ENCODE data around the gene MEAK7. TPM values are rescaled to one million over a fixed set of nuclear protein-coding genes. Genes with fewer than 3 reads are reported as not detected.

The MEAK7 gene
- total RNA-seq, 4 donors from 2014 or later = 9.2 to 15.9 (median 14.3) TPM

DNA sequence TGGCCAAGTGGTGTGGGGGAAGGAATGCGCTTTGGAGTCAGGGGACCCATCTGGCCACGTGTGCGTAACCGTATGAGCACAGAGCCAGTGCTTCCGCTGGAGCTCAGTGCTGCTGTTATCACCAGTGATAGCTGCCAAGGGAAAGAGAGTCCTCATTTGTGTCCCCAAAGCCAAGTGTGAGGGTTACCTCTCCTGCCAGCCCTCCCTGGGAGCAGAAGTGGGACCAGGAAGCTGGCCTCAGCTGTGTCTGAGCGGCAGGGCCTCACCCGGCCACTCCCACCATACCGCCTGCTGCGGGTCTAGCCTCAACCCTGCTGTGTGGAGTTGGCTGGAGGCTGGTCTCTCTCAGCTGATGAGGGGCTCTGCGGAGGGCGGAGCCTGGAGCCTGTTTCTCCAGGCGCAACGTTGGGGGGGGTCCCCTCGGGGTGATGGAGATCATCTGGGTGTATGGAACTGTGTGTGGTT, 44.5 kb downstream of the MEAK7 start:
- no peak overlapping the region for H3K4me3 ChIP-seq
- TF ChIP-seq EP300 (IDR thresholded peaks at IDR 0.05) = no peak
- TF ChIP-seq, protein P1, sequence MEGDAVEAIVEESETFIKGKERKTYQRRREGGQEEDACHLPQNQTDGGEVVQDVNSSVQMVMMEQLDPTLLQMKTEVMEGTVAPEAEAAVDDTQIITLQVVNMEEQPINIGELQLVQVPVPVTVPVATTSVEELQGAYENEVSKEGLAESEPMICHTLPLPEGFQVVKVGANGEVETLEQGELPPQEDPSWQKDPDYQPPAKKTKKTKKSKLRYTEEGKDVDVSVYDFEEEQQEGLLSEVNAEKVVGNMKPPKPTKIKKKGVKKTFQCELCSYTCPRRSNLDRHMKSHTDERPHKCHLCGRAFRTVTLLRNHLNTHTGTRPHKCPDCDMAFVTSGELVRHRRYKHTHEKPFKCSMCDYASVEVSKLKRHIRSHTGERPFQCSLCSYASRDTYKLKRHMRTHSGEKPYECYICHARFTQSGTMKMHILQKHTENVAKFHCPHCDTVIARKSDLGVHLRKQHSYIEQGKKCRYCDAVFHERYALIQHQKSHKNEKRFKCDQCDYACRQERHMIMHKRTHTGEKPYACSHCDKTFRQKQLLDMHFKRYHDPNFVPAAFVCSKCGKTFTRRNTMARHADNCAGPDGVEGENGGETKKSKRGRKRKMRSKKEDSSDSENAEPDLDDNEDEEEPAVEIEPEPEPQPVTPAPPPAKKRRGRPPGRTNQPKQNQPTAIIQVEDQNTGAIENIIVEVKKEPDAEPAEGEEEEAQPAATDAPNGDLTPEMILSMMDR (IDR thresholded peaks at IDR 0.05) = no peak
- no peak overlapping the region for H3K27ac ChIP-seq
- peaks cover 0 to 42% (median 0%) of the 10 kb centered on the region in 3 donors for H3K36me3 ChIP-seq
- H3K4me1 ChIP-seq = no peaks in the 10 kb centered on the region
- DNase-seq (ENCODE audit: low spot score in 2 of 2) = no peak
- H3K27me3 ChIP-seq = no peaks in the 10 kb centered on the region
- H3K9me3 ChIP-seq = no peaks in the 10 kb centered on the region
- WGBS, 2 donors = 58 to 77% methylated on average over 5 to 14 of the region's 14 CpGs

DNA sequence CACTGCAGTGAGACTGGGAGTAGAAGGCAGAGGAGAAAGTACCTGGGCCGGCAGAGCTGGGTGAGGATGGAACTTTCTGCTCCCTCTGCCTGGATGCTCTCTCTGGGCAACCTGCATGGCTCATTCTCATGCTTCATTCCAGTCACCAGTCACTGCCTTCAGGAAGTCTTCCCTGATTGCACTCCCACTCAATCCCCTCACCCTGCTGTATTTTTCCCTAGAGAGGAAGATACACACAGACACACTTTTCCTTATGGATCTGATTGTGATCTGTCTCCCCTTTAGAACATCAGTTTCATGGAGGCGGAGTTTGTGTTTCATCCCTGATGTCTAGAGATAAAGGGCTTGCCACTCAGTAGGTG, 44.9 kb downstream of the MEAK7 start:
- no peaks in the 10 kb centered on the region for H3K27me3 ChIP-seq
- DNase-seq (ENCODE audit: low spot score in 2 of 2) = no peak
- WGBS, 2 donors = 81 to 92% methylated on average over 2 of the region's 2 CpGs

DNA sequence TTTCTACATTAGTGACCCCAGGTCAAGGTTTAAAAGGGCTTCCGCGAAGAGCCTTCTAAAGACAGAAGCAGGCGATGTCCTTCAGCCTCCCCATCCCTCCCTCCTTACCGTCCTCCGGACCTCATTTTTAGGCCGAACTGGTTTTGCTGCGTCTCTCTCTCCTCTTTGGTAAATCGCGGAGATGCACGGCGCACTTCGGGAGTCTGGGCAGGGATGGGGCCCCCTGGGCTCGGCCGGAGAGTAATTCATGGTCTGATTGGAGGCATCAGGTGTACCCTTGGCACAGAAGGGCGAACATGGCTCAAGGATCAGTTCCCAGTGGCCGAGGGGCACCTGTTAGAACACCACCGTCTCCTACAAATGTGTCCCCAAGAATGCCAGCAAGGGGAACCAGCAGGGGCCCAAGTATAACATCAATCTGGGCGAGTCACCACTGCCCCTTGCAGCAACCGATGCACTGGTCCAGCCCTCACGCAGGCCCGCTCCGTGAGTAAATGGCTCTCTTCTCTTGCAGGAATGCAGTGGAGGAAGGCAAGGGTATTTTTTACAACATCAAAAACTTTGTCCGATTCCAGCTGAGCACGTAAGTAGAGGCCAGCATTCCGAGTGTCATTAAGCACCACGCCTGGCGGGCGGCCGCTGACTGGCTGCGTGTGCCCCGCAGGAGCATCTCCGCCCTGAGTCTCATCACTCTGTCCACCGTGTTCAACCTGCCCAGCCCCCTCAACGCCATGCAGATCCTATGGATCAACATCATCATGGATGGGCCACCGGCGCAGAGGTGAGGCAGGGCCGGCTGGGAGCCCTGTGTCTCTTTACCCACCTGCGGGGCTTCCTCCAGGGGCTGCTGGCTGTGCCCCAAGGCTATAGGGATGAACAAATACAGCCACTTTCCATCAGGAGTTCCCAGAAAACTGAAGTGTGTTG, 45.6 kb downstream of the MEAK7 start:
- H3K4me3 ChIP-seq = no peak overlapping the region
- DNase-seq (ENCODE audit: low spot score in 2 of 2) = no peak
- no peaks in the 10 kb centered on the region for H3K27me3 ChIP-seq
- TF ChIP-seq, protein P1 (IDR thresholded peaks at IDR 0.05) = no peak
- TF ChIP-seq EP300 (IDR thresholded peaks at IDR 0.05) (no peak), POLR2A (IDR thresholded peaks at IDR 0.05) (no peak)
- WGBS, 2 donors = 92 to 93% methylated on average over 36 to 38 of the region's 38 CpGs
- peaks cover 0 to 36% (median 0%) of the 10 kb centered on the region in 3 donors for H3K36me3 ChIP-seq
- H3K27ac ChIP-seq = no peak overlapping the region
- no peaks in the 10 kb centered on the region for H3K9me3 ChIP-seq
- H3K4me1 ChIP-seq = no peaks in the 10 kb centered on the region

More for the DNA sequence above, 44.9 kb downstream of the MEAK7 start:
- TF ChIP-seq, protein P1 (IDR thresholded peaks at IDR 0.05) = no peak
- TF ChIP-seq EP300 (IDR thresholded peaks at IDR 0.05) (no peak), POLR2A (IDR thresholded peaks at IDR 0.05) (no peak)
- Histone ChIP-seq H3K4me3 (no peak overlapping the region), H3K4me1 (no peaks in the 10 kb centered on the region), H3K27ac (no peak overlapping the region), H3K36me3 (peaks cover 0 to 37% (median 0%) of the 10 kb centered on the region in 3 donors), H3K9me3 (no peaks in the 10 kb centered on the region)

DNA sequence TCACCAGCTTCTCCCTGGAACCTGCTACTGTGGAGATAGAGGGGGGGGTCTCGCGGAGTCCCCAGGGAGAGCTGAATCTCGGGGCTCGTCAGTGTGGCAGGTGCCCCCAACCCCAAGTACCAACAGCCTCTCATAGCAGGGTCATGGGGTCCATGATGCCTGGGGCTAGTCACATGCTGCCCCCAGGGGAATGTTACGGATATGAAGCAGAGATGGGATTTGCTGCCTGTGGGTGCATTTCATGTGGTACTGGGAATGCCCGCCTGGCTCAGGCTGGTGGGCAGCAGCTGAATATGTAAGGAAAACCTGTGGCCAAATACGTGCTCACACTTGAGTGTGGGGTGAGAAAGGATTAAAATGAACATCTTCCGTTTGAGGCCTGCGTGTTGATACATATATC, 49.4 kb downstream of the MEAK7 start:
- TF ChIP-seq, protein P1 (IDR thresholded peaks at IDR 0.05) = no peak
- no peak for TF ChIP-seq POLR2A (IDR thresholded peaks at IDR 0.05)
- H3K4me1 ChIP-seq = no peaks in the 10 kb centered on the region
- peaks cover 0 to 8% (median 0%) of the 10 kb centered on the region in 3 donors for H3K36me3 ChIP-seq
- 89 to 95% methylated on average over 9 of the region's 9 CpGs for WGBS, 2 donors
- H3K27ac ChIP-seq = no peak overlapping the region
- no peaks in the 10 kb centered on the region for H3K9me3 ChIP-seq
- no peaks in the 10 kb centered on the region for H3K27me3 ChIP-seq
- DNase-seq (ENCODE audit: low spot score in 2 of 2) = no peak
- no peak overlapping the region for H3K4me3 ChIP-seq

Other genes starting within 250 kb of the MEAK7 start
- gene WFDC1, start 209.8 kb downstream of the MEAK7 start, total RNA-seq = 1 to 10 TPM; 3.5 to 4.6 (median 4.2) TPM
- gene ATP2C2, start 136.1 kb downstream of the MEAK7 start, total RNA-seq = not detected
- 10 to 100 TPM; 29.9 to 84.9 (median 52.6) TPM for gene COTL1, start 113.4 kb upstream of the MEAK7 start, total RNA-seq
- 10 to 100 TPM; 60.1 to 75.3 (median 66.0) TPM for gene KLHL36, start 143.9 kb upstream of the MEAK7 start, total RNA-seq
- 10 to 100 TPM; 31.7 to 56.1 (median 43.2) TPM for gene USP10, start 195.3 kb upstream of the MEAK7 start, total RNA-seq